Uterus (tissue), 2 donors: ENCODE results near the gene TBX21.

Experiments
- CTCF ChIP-seq, 4 experiments: fragments of 200-600 bp in 2 of 4; fragments of 450-650 bp in 2 of 4; sonication (generic) in 2 of 4; IDR thresholded peaks; one replicate each; pipeline ENCODE4 v1.5.1; 2016 to 2019; ENCODE audit warnings: antibody characterized with exemption in 4 of 4, mild to moderate bottlenecking in 2 of 4, moderate library complexity in 1 of 4
- POLR2A ChIP-seq, 2 donors: fragments of 450-650 bp; IDR thresholded peaks; one replicate each; pipeline ENCODE4 v1.6.1; 2016; ENCODE audit warnings: antibody characterized with exemption in 2 of 2, mild to moderate bottlenecking in 1 of 2, moderate library complexity in 1 of 2

GRCh38 chr17:47707056-47707804 lies 25.8 kb upstream of the TBX21 start:
- TF ChIP-seq CTCF (IDR thresholded peaks at IDR 0.05) (no peak), POLR2A (IDR thresholded peaks at IDR 0.05) (no peak)
